Measurements from ENCODE around the gene LCN12. TPM values are rescaled to one million over a fixed set of nuclear protein-coding genes. Genes with fewer than 3 reads are reported as not detected.
"Not testable (repeated sequence)": the region's sequence is repeated elsewhere in the genome, so short reads cannot be mapped to it uniquely, and the experiment has no call there.

The LCN12 gene
- total RNA-seq, 1 experiment from 2014 or later: not detected

GRCh38 chr9:136991993-136992818 is 40.1 kb downstream of the LCN12 start, which contains the start of gene PAXX:
Gene PAXX, plus strand, starts transcription at chr9:136992422. Its CDS starts 22 bp downstream, at chr9:136992444.
- peak; percentile 75 for DNase-seq (ENCODE audit: low spot score)

- DNase-seq (ENCODE audit: low spot score): no peak
Measured at GRCh38 chr9:136992819-136993369, 40.8 kb downstream of the LCN12 start.

DNA sequence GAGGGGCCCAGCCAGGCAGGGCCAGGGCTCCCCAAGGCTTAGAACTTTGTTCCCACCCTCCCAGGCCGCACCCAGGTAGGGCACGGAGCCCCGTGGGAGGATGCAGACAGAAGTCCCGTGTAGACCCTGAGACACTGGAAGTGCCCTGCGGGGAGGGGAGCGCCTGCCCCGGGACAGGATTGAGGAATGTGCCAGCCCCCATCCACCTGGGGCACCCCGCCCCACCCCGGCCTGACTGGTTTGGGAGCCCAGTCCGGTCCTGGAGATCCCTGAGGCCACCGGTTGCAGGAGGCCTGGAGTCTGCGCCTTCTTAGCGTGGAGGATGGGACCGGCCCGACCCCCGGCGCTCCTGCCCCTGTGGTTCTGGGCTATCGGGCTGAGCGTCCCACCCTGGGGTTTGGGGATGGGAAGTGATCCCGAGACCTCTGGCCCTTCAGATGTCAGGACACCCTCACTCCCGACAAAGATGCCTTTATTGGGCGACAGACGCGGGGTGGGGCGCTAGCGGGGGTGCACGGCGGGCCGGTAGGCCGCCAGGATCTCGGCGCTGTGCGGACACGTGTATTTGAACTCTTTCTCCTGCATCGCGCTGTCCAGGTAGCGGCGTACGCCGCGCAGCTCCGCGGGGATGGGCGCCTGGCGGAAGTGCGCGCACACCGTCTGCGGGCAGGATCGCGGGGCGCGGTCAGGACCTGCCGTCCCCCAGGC is 42.3 kb downstream of the LCN12 start:
- no peak for DNase-seq (ENCODE audit: low spot score)

GRCh38 chr9:136994888-136995230 is 42.8 kb downstream of the LCN12 start:
- no peak for DNase-seq (ENCODE audit: low spot score)

GRCh38 chr9:136995362-136995761 is 43.3 kb downstream of the LCN12 start:
- no peak for DNase-seq (ENCODE audit: low spot score)

DNA sequence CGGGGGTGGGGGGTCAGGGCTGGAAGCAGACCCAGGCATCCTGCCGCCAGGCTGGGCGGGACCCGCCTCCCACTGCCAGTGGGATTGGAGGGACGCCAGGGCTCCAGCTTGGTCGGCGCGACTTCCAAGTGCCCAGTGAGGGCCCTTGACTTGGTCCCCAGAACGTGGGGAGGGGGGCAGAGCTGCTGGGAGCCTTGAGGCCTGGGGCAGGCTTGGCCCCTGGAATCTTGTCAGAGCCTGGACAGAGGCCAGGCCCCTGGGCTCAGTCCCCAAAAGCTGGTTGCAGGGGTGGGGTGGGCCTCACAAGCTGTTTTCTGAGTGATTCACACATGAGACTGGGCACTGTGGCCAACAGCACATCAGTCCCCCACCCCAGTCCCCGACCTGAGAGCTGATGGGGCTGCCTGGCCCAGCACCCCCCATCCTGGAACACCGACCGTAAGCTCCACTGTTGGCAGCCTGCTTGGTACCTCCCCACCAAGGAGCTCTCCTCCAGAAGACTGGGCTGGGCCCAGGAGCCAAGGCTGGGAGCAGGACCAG is 43.8 kb downstream of the LCN12 start:
- no peak for DNase-seq (ENCODE audit: low spot score)

- no peak for DNase-seq (ENCODE audit: low spot score)
Measured at GRCh38 chr9:136996361-136997292, 44.6 kb downstream of the LCN12 start, which contains the start of gene CLIC3. Gene CLIC3, minus strand, starts transcription at chr9:136996568. Its CDS starts 25 bp downstream, at chr9:136996543.

- no peak for DNase-seq (ENCODE audit: low spot score)
Measured at GRCh38 chr9:136997371-136997770, 45.3 kb downstream of the LCN12 start.

GRCh38 chr9:136997830-136998234 is 45.8 kb downstream of the LCN12 start:
- DNase-seq (ENCODE audit: low spot score): no peak

DNA sequence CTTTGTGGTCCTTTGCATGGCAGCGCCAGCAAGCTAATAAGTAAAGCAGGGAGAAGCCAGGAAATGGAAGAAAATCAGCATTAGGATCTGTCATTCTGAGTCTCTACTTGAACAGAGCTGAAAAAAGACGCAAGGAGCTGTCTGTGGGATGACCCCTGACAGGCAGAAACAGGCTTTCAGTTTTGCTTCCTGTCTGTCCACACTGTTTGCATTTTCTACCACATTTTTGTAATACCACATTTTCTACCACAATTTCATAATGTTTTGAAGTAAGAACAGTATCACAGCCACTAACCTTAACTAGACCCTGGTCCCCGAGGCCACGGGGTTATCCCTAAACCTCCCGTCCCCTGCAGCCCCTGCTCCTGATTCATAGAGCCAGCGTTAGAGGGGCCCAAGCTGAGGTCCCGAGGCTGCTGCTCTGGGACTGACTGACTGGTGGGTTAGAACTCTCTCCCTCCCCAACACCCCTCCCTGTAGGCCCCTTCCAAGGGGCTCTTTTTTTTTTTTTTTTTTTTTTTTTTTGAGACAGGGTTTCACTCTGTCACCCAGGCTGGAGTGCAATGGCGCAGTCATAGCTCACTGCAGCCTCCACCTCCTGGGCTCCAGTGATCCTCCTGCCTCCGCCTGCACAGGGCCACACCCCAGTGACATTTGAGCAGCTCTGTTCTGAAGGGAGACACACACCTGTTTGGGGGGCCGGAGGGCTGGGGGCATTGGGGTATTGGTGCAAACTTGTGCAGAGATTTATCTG is 48.3 kb downstream of the LCN12 start:
- no peak for DNase-seq (ENCODE audit: low spot score)

DNA sequence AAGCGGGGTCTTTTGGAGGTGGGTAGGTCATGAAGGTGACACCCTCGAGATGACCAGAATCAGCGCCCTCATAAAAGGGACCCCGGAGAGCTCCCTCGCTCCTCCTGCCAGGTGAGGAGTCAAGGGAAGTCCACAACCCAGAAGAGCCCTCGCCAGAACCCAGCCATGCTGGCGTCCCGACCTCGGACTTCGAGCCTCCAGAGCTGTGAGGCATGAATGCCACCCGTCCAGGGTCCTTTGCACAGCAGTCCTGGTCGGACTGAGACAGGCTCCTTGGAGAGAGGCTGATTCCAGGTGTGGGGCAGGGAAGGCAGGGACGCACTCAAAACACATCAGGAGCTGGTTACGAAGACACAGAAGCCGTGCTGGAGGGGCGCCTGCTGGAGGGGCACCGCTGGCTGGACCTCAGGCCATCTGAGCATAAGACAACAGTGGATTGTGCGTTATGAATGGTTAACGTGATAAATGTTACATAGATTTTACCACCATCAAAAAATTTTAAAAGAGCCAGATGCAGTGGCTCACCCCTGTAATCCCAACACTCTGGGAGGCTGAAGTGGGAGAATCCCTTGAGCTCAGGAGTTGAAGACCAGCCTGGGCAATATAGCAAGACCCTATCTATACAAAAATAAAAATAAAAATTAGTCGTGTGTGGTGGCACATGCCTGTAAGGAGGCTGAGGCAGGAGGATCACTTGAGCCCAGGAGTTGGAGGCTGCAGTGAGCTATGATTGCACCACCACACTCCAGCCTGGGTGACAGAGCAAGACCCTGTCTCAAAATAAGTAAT is 50.0 kb downstream of the LCN12 start:
- no peak for DNase-seq (ENCODE audit: low spot score)

DNA sequence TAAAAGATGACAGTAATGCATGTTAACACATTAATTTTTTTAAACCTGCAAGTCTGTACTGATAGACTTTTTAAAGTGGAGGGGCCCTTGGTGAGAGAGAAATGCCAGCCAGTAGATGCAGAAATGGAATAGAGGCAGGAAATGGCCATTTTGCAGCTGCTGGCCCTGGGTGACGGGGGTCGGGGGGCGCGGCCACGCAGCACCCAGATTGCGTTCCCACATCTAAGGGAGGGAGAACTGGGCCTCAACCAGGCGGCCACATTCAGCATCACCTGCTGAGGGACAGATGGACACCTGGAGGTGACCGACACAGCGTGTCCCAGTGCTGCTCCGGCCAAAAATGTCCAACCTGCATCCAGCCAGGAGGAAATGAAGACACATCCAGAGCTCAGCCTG is 50.6 kb downstream of the LCN12 start:
- no peak for DNase-seq (ENCODE audit: low spot score)

- not testable (repeated sequence) for DNase-seq (ENCODE audit: low spot score)
Measured at GRCh38 chr9:137004285-137004684, 52.2 kb downstream of the LCN12 start.

Other genes starting within 250 kb of the LCN12 start
- 3.8 and 6.1 TPM in 2 replicates for gene DIPK1B, start 239.7 kb upstream of the LCN12 start, total RNA-seq (2014; rRNA removed; shearing (Covaris generic))
- not detected in 2 replicates for gene LCN10, start 209.3 kb upstream of the LCN12 start, total RNA-seq (2014; rRNA removed; shearing (Covaris generic))
- gene LCN6, start 203.7 kb upstream of the LCN12 start, total RNA-seq (2014; rRNA removed; shearing (Covaris generic)): not detected in 2 replicates
- not detected in 2 replicates for gene LCN8, start 194.0 kb upstream of the LCN12 start, total RNA-seq (2014; rRNA removed; shearing (Covaris generic))
- gene LCN15, start 187.8 kb upstream of the LCN12 start, total RNA-seq (2014; rRNA removed; shearing (Covaris generic)): not detected in 2 replicates
- gene TMEM141, start 160.9 kb upstream of the LCN12 start, total RNA-seq (2014; rRNA removed; shearing (Covaris generic)): 87.0 and 93.0 TPM in 2 replicates
- gene CCDC183, start 155.9 kb upstream of the LCN12 start, total RNA-seq (2014; rRNA removed; shearing (Covaris generic)): 0.47 TPM in 1 of 2 replicates, not detected in the other
- gene RABL6, start 144.3 kb upstream of the LCN12 start, total RNA-seq (2014; rRNA removed; shearing (Covaris generic)): 23.6 and 35.0 TPM in 2 replicates
- gene AJM1, start 109.8 kb upstream of the LCN12 start, total RNA-seq (2014; rRNA removed; shearing (Covaris generic)): 0.06 and 0.21 TPM in 2 replicates
- 100 and 119 TPM in 2 replicates for gene PHPT1, start 102.9 kb upstream of the LCN12 start, total RNA-seq (2014; rRNA removed; shearing (Covaris generic))
- gene MAMDC4, start 99.9 kb upstream of the LCN12 start, total RNA-seq (2014; rRNA removed; shearing (Covaris generic)): 0.12 and 0.15 TPM in 2 replicates
- 458 and 510 TPM in 2 replicates for gene EDF1, start 86.0 kb upstream of the LCN12 start, total RNA-seq (2014; rRNA removed; shearing (Covaris generic))
- gene TRAF2, start 65.8 kb upstream of the LCN12 start, total RNA-seq (2014; rRNA removed; shearing (Covaris generic)): 8.1 and 11.3 TPM in 2 replicates
- gene FBXW5, start 7.5 kb upstream of the LCN12 start, total RNA-seq (2014; rRNA removed; shearing (Covaris generic)): 56.2 and 83.0 TPM in 2 replicates
- not detected in 2 replicates for gene C8G, start 7.0 kb upstream of the LCN12 start, total RNA-seq (2014; rRNA removed; shearing (Covaris generic))
- gene PTGDS, start 25.2 kb downstream of the LCN12 start, total RNA-seq (2014; rRNA removed; shearing (Covaris generic)): not detected in 2 replicates
- not detected in 2 replicates for gene LCNL1, start 30.7 kb downstream of the LCN12 start, total RNA-seq (2014; rRNA removed; shearing (Covaris generic))
- 32.0 and 41.3 TPM in 2 replicates for gene PAXX, start 40.1 kb downstream of the LCN12 start, total RNA-seq (2014; rRNA removed; shearing (Covaris generic))
- 0.64 TPM in 1 of 2 replicates, not detected in the other for gene CLIC3, start 44.3 kb downstream of the LCN12 start, total RNA-seq (2014; rRNA removed; shearing (Covaris generic))
- gene ABCA2, start 76.0 kb downstream of the LCN12 start, total RNA-seq (2014; rRNA removed; shearing (Covaris generic)): 4.9 and 22.4 TPM in 2 replicates
- gene FUT7, start 79.8 kb downstream of the LCN12 start, total RNA-seq (2014; rRNA removed; shearing (Covaris generic)): not detected in 2 replicates
- gene NPDC1, start 93.9 kb downstream of the LCN12 start, total RNA-seq (2014; rRNA removed; shearing (Covaris generic)): 1.2 and 4.1 TPM in 2 replicates
- gene ENTPD2, start 101.8 kb downstream of the LCN12 start, total RNA-seq (2014; rRNA removed; shearing (Covaris generic)): not detected in 2 replicates
- gene SAPCD2, start 118.3 kb downstream of the LCN12 start, total RNA-seq (2014; rRNA removed; shearing (Covaris generic)): 5.9 and 12.4 TPM in 2 replicates
- gene UAP1L1, start 125.2 kb downstream of the LCN12 start, total RNA-seq (2014; rRNA removed; shearing (Covaris generic)): 6.6 and 7.4 TPM in 2 replicates
- gene MAN1B1, start 134.7 kb downstream of the LCN12 start, total RNA-seq (2014; rRNA removed; shearing (Covaris generic)): 38.6 and 62.6 TPM in 2 replicates
- 34.8 and 52.2 TPM in 2 replicates for gene DPP7, start 162.5 kb downstream of the LCN12 start, total RNA-seq (2014; rRNA removed; shearing (Covaris generic))
- not detected in 2 replicates for gene GRIN1, start 186.9 kb downstream of the LCN12 start, total RNA-seq (2014; rRNA removed; shearing (Covaris generic))
- gene LRRC26, start 217.8 kb downstream of the LCN12 start, total RNA-seq (2014; rRNA removed; shearing (Covaris generic)): 0.10 and 0.12 TPM in 2 replicates
- gene TMEM210, start 219.8 kb downstream of the LCN12 start, total RNA-seq (2014; rRNA removed; shearing (Covaris generic)): not detected in 2 replicates
- gene ANAPC2, start 236.3 kb downstream of the LCN12 start, total RNA-seq (2014; rRNA removed; shearing (Covaris generic)): 8.2 and 13.4 TPM in 2 replicates
- 71.6 and 91.9 TPM in 2 replicates for gene SSNA1, start 236.4 kb downstream of the LCN12 start, total RNA-seq (2014; rRNA removed; shearing (Covaris generic))
- 1.2 and 3.4 TPM in 2 replicates for gene TPRN, start 248.5 kb downstream of the LCN12 start, total RNA-seq (2014; rRNA removed; shearing (Covaris generic))